ENCODE data around the gene HK3. TPM values are rescaled to one million over a fixed set of nuclear protein-coding genes. Genes with fewer than 3 reads are reported as not detected.
A peak's percentile ranks its signal among the peaks of the same experiment; 100 is the strongest.

HK3 gene
- total and polyA plus RNA-seq, 4 experiments from 2014 or later: 1.5 to 3.1 TPM; not detected in 2

DNA sequence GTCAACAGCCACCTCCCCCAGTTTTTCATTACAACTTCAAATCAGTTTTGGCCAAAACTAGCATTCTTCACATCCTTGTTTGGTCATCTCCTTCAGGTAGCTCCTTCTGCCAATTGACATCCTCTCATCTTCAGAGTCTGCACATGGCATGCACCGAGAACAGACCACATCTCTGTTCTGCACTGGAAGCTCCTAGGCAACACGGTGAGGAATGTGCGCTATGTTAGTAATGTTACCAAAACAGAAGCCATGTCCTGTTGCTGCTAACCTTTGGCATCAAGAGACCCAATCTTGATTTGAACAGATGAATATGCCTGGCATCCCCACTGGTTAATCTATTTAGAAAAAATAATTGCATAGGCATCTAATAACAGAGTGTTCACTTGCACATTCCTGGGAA is 5.1 kb upstream of the HK3 start:
- Histone ChIP-seq H3K9me3 (ENCODE audit: control insufficient read depth in 1 of 2, low read length in 2 of 2) (no peaks in the 10 kb centered on the region), H3K36me3 (ENCODE audit: insufficient read depth, low read length) (peaks cover 51% of the 10 kb centered on the region), H3K4me3 (ENCODE audit: low read length in 2 of 2) (no peak overlapping the region), H3K27me3 (ENCODE audit: insufficient read depth, low read length) (no peaks in the 10 kb centered on the region), H3K27ac (ENCODE audit: low read depth, low read length) (no peak overlapping the region), H3K4me1 (ENCODE audit: insufficient read depth, low read length) (peaks cover 6% of the 10 kb centered on the region)
- no peaks in the 10 kb centered on the region for H3K27me3 Mint-ChIP-seq
- H3K36me3 Mint-ChIP-seq: peaks cover 44 to 59% of the 10 kb centered on the region in 2 donors
- no peak overlapping the region for H3K4me3 Mint-ChIP-seq
- H3K27ac Mint-ChIP-seq: peak overlapping the region in 2 of 7 donors; percentile 27 to 46
- CTCF ChIA-PET (ENCODE audit: partially characterized antibody): no interaction called here
- H3K9me3 Mint-ChIP-seq: no peaks in the 10 kb centered on the region
- peaks cover 6 to 21% (median 11%) of the 10 kb centered on the region in 4 donors for H3K4me1 Mint-ChIP-seq
- no peak for DNase-seq
- POLR2A ChIA-PET (ENCODE audit: partially characterized antibody): no interaction called here
- intact Hi-C loops (cut with micrococcal nuclease): no loop called here

DNA sequence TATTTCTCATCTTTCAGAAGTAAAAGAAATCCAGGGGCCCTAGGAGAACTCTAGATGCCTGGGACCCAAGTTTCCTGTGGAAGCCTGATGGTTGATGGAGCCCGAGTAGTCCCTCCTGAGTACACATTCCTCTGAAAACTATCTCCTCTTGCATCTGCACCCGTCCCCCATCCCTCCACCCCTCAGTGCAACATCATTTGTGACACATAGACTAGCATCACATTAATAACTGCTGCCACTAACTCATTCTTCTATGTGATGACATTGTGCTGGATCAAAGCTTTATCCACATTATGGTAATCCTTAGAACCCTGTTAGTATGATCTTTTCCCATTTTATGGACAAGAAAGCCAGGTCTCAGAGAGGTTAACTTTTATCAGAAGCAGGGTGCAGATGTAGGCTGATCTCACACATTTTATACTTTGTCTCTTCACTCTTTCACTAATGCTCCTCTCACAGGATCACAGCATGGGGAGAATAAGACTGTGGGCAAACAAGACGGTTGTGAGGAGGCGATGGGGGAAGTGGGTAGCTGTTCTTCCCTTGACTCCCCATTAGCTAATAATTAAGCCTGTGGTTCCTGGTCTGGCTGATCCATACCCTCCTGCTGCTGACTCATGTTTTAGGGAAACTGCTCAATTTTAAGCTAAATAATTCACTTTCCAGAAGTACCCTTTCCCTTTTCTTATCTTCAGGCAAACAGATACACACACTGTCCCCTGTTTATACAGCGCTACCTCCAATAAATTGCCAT is 3.9 kb upstream of the HK3 start:
- H3K9me3 ChIP-seq (ENCODE audit: control insufficient read depth in 1 of 2, low read length in 2 of 2): no peaks in the 10 kb centered on the region
- intact Hi-C loops (cut with micrococcal nuclease): no loop called here
- H3K9me3 Mint-ChIP-seq: no peaks in the 10 kb centered on the region
- peak overlapping the region in 1 of 7 donors; percentile 48 for H3K27ac Mint-ChIP-seq
- no peaks in the 10 kb centered on the region for H3K27me3 Mint-ChIP-seq
- no peak overlapping the region for H3K27ac ChIP-seq (ENCODE audit: low read depth, low read length)
- peaks cover 39 to 49% of the 10 kb centered on the region in 2 donors for H3K36me3 Mint-ChIP-seq
- ChIA-PET POLR2A (ENCODE audit: partially characterized antibody) (no interaction called here), CTCF (ENCODE audit: partially characterized antibody) (interaction anchor here (1.1 to 2.3 kb wide), 2 partner anchors 29 to 242 kb away, joined by 3 to 7 read pairs; no protein-coding TSS in a partner anchor)
- H3K4me3 Mint-ChIP-seq: no peak overlapping the region
- H3K27me3 ChIP-seq (ENCODE audit: insufficient read depth, low read length): no peaks in the 10 kb centered on the region
- H3K4me1 ChIP-seq (ENCODE audit: insufficient read depth, low read length): peaks cover 10% of the 10 kb centered on the region
- H3K36me3 ChIP-seq (ENCODE audit: insufficient read depth, low read length): peaks cover 42% of the 10 kb centered on the region
- H3K4me1 Mint-ChIP-seq: peaks cover 7 to 26% (median 15%) of the 10 kb centered on the region in 4 donors
- H3K4me3 ChIP-seq (ENCODE audit: low read length in 2 of 2): no peak overlapping the region
- DNase-seq: no peak

DNA sequence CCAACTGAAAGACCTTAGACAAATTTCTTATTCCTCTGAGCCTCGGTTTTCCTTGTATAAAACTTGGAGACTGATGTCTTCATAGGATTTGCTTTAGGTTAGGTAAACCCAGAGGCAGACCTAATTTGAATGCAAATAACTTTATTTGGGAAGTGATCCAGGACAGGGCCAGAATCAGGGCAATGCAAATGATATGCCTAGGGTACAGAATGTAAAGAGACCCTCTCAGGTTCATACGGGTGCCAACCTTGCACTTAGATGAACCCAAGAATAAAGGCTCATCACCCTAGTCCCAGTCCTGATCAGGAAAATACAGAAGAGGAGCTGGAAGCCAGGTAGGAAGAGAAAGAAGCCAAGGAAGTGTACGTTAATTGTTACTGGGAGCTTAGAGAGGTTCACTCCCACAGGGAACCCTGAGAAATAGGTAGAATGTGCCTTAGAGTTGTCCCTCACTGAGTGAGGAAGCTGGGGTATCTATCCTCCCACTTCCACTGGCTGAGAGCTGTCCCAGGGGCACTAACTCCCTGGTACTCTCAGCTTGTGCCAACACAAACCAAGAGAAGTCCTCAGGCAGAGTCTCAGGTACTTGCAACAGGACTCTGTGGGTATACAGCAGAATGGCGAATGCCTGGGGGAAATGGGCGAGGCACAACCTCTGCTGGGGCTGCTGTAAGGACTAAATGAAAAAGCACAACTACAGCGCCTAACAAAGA is 3.1 kb upstream of the HK3 start:
- Mint-ChIP-seq H3K4me3 (no peak overlapping the region), H3K36me3 (peaks cover 34 to 44% of the 10 kb centered on the region in 2 donors), H3K27me3 (no peaks in the 10 kb centered on the region), H3K9me3 (no peaks in the 10 kb centered on the region), H3K27ac (peak overlapping the region in 3 of 7 donors; percentile 11 to 25 (median 22)), H3K4me1 (peaks cover 7 to 26% (median 15%) of the 10 kb centered on the region in 4 donors)
- Histone ChIP-seq H3K4me1 (ENCODE audit: insufficient read depth, low read length) (peaks cover 10% of the 10 kb centered on the region), H3K27me3 (ENCODE audit: insufficient read depth, low read length) (no peaks in the 10 kb centered on the region), H3K27ac (ENCODE audit: low read depth, low read length) (no peak overlapping the region), H3K36me3 (ENCODE audit: insufficient read depth, low read length) (peaks cover 34% of the 10 kb centered on the region), H3K4me3 (ENCODE audit: low read length in 2 of 2) (no peak overlapping the region), H3K9me3 (ENCODE audit: control insufficient read depth in 1 of 2, low read length in 2 of 2) (no peaks in the 10 kb centered on the region)
- intact Hi-C loops (cut with micrococcal nuclease): no loop called here
- ChIA-PET POLR2A (ENCODE audit: partially characterized antibody) (no interaction called here), CTCF (ENCODE audit: partially characterized antibody) (interaction anchor here (1.1 to 2.3 kb wide), 2 partner anchors 30 to 241 kb away, joined by 3 to 7 read pairs; no protein-coding TSS in a partner anchor)
- no peak for DNase-seq

DNA sequence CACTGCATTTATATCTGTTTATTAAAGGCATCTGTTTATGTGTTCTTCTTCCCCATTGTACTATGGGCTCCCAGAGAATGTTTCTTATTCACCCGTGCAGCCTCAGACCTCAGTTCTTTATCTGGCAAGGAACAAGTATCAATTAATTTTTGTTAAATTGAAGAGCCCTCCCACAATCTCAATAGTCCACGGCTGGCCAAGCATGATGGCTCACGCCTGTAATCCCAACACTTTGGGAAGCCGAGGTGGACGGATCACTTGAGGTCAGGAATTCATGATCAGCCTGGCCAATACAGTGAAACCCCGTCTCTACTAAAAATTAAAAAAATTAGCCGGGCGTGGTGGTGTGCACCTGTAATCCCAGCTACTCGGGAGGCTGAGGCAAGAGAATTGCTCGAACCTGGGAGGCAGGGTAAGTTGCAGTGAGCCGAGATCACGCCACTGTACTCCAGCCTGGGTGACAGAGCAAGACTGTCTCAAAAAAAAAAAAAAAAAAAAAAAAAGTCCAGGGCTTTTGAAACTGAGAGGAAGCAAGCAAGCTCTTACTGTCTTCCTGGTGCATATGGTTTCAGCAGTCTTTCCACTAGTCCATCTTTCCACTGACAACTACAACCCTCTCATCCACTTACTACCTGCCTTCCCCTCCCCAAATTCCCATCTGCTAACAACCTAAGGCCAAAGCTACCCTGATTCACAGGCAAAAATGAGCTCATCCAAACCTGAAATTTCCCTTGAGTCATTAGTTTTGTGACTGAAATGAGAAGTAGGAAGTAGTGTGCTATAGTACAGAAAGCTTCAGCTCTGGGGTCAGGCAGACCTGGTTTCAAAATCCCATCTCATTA is 2.3 kb upstream of the HK3 start:
- Mint-ChIP-seq H3K4me1 (peaks cover 7 to 26% (median 15%) of the 10 kb centered on the region in 4 donors), H3K4me3 (no peak overlapping the region), H3K9me3 (no peaks in the 10 kb centered on the region), H3K27ac (peak overlapping the region in 3 of 7 donors; percentile 8 to 62 (median 25)), H3K27me3 (no peaks in the 10 kb centered on the region), H3K36me3 (peaks cover 32 to 37% of the 10 kb centered on the region in 2 donors)
- Histone ChIP-seq H3K27ac (ENCODE audit: low read depth, low read length) (no peak overlapping the region), H3K9me3 (ENCODE audit: control insufficient read depth in 1 of 2, low read length in 2 of 2) (no peaks in the 10 kb centered on the region), H3K27me3 (ENCODE audit: insufficient read depth, low read length) (no peaks in the 10 kb centered on the region), H3K4me1 (ENCODE audit: insufficient read depth, low read length) (peaks cover 10% of the 10 kb centered on the region), H3K36me3 (ENCODE audit: insufficient read depth, low read length) (peaks cover 26% of the 10 kb centered on the region), H3K4me3 (ENCODE audit: low read length in 2 of 2) (no peak overlapping the region)
- intact Hi-C loops (cut with micrococcal nuclease): no loop called here
- CTCF ChIA-PET (ENCODE audit: partially characterized antibody): interaction anchor here (2.3 kb wide), 1 partner anchor 241 kb away, joined by 7 read pairs; no protein-coding TSS in a partner anchor
- no peak for DNase-seq
- POLR2A ChIA-PET (ENCODE audit: partially characterized antibody): no interaction called here

DNA sequence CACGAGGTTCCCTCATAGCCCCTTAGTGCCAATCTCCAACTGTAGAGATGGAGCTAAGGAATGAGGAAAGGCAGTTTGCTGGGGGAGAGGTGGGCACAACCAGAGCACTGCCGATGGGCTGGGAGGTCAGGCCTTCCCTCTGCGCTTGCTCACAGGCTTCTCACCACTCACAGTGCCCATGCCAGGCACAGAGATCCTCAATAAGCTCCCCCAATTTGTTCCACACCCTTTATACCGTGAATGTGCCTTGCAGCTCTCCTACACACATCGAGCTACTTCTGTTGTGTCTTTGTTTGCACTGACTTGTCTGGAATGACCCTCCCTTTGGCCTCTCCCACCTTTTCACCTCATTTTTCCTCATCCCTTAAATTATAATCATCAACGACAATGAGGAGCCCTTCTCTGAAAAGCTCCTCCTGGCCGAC is 1.6 kb upstream of the HK3 start:
- H3K4me3 Mint-ChIP-seq: peak overlapping the region in 1 of 8 donors; percentile 21
- no peaks in the 10 kb centered on the region for H3K9me3 Mint-ChIP-seq
- CTCF ChIA-PET (ENCODE audit: partially characterized antibody): interaction anchor here (2.3 kb wide), 1 partner anchor 240 kb away, joined by 7 read pairs; no protein-coding TSS in a partner anchor
- H3K27me3 ChIP-seq (ENCODE audit: insufficient read depth, low read length): no peaks in the 10 kb centered on the region
- H3K27ac ChIP-seq (ENCODE audit: low read depth, low read length): no peak overlapping the region
- H3K27ac Mint-ChIP-seq: peak overlapping the region in 1 of 7 donors; percentile 62
- no peaks in the 10 kb centered on the region for H3K27me3 Mint-ChIP-seq
- H3K36me3 ChIP-seq (ENCODE audit: insufficient read depth, low read length): peaks cover 20% of the 10 kb centered on the region
- H3K36me3 Mint-ChIP-seq: peaks cover 25 to 30% of the 10 kb centered on the region in 2 donors
- no peak for DNase-seq
- H3K4me1 ChIP-seq (ENCODE audit: insufficient read depth, low read length): peaks cover 10% of the 10 kb centered on the region
- peaks cover 7 to 26% (median 15%) of the 10 kb centered on the region in 4 donors for H3K4me1 Mint-ChIP-seq
- POLR2A ChIA-PET (ENCODE audit: partially characterized antibody): no interaction called here
- intact Hi-C loops (cut with micrococcal nuclease): no loop called here
- H3K4me3 ChIP-seq (ENCODE audit: low read length in 2 of 2): no peak overlapping the region
- H3K9me3 ChIP-seq (ENCODE audit: control insufficient read depth in 1 of 2, low read length in 2 of 2): no peaks in the 10 kb centered on the region

DNA sequence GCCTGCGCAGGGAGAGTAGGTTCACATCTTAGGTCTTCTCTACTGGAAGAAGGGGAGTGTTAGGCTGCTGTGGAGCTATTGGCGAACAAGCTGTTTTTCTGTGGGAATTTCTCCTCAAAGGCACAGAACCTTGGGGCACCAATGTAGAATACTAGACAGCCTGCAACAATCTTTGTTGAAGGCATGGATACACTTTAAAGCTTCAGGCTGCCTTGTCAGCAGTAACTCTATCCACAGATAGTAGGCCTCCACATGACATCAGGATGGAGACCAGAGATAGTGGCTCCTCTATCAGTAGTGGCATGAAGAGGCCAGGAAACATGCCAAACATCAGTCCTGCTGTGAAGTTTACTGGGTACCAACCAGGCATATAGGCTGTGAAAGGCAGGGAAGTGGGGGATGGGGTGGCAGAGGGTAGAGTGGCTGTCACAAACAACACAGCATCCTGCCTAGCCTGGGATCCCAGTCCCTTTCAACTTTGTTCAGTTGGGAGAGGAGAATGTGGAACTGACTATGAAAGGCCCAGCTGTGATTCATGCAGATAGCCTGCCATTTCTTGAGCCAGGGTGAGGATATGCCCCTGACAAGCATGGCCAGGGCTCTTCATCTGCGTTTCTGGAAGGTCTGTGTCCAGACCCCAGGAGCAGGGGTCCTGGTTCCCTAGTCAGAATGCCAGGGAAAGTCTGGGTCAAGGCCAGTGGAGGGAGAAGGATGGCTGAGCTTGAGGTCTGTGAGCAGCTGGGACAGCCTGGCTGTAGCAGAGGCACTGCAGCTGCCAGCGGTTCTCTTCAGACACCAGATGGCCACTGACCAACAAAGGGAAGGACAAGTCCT is 1.0 kb upstream of the HK3 start:
- no peak overlapping the region for H3K4me3 Mint-ChIP-seq
- POLR2A ChIA-PET (ENCODE audit: partially characterized antibody): no interaction called here
- no peaks in the 10 kb centered on the region for H3K9me3 Mint-ChIP-seq
- Histone ChIP-seq H3K27me3 (ENCODE audit: insufficient read depth, low read length) (no peaks in the 10 kb centered on the region), H3K4me1 (ENCODE audit: insufficient read depth, low read length) (peaks cover 10% of the 10 kb centered on the region), H3K27ac (ENCODE audit: low read depth, low read length) (no peak overlapping the region), H3K4me3 (ENCODE audit: low read length in 2 of 2) (no peak overlapping the region), H3K9me3 (ENCODE audit: control insufficient read depth in 1 of 2, low read length in 2 of 2) (no peaks in the 10 kb centered on the region), H3K36me3 (ENCODE audit: insufficient read depth, low read length) (peaks cover 13% of the 10 kb centered on the region)
- H3K4me1 Mint-ChIP-seq: peaks cover 7 to 26% (median 15%) of the 10 kb centered on the region in 4 donors
- peak overlapping the region in 2 of 7 donors; percentile 2 to 18 for H3K27ac Mint-ChIP-seq
- CTCF ChIA-PET (ENCODE audit: partially characterized antibody): no interaction called here
- intact Hi-C loops (cut with micrococcal nuclease): no loop called here
- no peak for DNase-seq
- H3K36me3 Mint-ChIP-seq: peaks cover 19 to 23% of the 10 kb centered on the region in 2 donors
- no peaks in the 10 kb centered on the region for H3K27me3 Mint-ChIP-seq

All from CD4-positive, alpha-beta memory T cell (primary cell).